Measurements from ENCODE around the gene IFI44L.

Gene IFI44L

DNA sequence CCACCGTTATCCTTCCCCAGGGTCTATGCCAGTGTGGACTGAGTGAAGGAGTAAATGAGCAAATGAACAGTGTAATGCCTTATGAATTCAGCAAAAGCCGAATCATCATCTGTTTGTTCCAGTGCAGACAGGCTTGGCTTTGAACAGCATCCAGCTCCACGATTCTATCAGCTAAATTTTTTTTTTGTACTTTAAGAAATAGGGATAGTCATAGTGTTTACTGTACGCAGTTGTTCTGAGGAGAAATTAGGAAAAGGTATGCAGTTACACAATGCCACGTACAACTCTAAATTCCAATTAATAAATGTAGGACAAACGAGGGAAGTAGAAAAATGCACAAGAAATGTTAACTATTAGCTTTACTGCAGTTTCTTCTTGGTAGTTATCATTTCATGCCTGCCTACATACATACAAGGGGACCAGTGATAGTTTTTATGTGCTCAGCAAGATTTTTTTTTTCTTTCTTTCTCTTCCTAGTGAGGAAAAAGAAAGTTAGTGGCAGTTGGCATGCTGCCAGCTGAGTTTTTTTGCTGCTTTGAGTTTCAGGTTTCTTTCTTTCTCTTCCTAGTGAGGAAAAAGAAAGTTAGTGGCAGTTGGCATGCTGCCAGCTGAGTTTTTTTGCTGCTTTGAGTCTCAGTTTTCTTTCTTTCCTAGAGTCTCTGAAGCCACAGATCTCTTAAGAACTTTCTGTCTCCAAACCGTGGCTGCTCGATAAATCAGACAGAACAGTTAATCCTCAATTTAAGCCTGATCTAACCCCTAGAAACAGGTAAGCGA, at the start of gene IFI44L:
IFI44L (plus strand) TSS at position 646 of the 777 bp plus-strand sequence. CDS start 7,468 bp downstream, outside the sequence.
- no peak for DNase-seq

DNA sequence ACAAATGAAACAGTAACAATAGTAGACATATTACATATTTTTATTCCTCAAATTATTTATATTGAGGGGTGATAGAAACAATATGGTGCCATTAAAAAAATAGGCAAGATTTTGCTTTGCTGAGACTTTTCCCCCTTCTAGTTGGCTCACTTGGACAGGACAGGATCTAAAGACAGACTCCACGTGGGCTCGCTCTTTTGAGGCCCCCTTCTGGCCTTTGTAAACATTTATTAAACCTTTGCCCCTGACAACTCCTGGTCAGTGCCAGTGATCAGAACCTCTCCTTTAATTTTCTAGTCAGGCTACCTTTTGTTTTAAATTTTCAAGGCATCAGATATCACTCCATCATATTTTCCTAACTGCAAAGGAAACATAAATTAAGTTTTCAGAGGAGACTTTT, 49.7 kb upstream of the IFI44L start:
- DNase-seq = no peak

DNA sequence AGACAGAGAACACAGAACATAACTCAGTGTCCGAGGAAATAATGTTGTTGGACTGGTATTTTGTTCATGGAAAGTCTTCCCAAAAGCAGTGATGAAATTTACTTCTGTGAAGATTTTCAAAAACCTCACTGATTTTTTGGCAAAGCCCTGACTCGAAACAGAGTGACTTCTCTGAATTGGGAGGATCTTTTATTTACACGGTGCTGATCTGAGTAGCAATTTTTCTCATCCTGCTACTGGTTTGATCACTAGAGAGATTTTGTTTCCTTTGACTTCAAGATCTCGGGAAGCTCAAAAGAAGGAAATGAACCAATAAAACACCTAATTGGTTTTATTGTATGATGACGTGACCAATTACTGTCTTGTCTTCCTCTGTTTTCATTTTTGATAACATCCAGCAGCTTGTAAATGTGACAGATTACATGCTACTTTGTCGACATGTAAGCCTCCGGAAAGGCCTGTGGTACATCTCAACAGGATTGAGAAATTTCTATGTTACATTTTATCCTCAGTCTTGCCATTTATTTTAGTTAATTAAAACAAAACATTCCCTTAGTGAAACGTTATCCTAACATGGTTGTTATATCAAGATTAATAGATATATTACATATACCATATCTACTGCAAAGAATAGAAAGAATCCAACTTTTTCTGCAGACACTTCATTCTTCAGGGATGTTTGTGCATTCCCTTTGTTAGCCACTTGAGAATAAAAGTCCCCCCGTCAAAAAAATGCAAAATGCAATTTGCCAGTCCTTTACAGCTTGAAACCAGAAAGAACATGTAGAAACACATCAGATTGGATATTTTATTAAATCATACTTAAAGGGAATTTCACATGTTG, 42.8 kb upstream of the IFI44L start:
- DNase-seq = no peak

DNA sequence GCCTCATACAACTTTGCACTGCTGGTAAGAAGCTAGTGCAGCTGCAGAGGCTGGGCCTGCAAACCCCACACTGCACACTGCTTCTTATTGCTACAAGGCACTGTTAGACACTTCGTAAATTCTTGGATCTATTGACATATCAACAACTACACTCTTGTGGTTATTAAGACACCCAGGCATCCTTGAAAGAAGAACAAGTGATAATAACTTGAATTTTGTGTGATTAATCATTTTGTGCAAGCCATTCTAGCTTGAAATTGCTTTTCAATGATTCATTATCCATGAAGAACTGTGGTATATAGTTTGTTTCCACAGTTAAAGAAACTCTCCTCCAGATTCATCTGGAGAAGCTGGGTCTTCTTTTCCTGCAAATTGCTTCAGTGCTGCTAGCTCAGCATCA, 33.7 kb upstream of the IFI44L start:
- no peak for DNase-seq

DNA sequence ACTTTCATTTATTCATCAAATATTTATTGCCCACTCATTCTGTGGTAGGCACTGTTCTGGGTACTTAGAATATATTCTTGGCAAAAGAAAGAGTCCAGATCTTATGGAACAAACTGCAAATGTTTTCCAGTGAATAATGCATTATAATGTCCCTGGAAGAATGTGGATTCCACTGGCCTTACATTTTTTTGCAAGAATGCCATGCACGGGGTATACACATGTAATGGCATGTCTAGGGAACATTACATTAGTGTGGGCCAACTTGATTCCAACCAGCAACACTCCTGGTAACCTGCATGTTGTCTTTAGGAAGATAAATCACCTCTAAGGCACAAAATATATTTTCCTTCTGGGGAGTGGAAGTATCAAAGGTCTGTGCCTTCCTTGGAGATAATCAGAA, 33.0 kb upstream of the IFI44L start:
- DNase-seq = no peak

DNA sequence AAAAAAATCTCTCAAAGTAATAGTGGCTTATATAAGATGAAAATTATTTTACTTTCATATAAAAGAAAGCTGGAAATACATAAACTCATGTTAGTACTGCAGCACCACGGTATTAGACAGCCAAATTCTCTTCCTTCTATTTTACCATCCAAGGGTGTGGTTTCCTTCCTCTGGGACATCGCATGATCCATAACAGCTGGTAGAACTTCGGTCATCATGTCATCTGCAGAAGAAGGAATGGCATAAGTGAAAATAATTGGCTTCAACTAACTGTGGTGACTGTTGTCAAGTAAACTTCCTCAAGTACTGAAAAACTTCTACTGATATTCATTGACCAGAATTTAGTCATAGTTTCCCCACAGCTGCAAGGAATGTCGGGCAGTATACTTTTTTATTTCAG, 28.3 kb upstream of the IFI44L start:
- DNase-seq = no peak

DNA sequence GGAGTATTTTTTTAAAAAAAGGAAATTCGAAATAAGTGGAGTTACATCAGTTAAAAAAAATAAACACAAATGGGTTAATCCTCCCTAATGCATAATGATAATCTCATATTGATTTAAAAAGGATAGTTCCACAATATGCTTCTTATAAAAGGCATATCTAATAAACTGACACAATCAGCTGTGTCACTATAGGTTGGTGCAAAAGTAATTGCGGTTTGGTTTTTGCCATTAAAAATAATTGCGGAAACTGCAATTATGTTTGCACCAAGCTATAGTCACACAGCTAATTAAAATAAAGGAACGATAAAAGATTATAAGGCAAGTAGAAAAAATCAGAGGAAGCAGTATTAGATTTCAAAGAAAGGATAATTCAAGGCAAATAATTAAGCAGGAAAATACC, 21.0 kb upstream of the IFI44L start:
- no peak for DNase-seq

DNA sequence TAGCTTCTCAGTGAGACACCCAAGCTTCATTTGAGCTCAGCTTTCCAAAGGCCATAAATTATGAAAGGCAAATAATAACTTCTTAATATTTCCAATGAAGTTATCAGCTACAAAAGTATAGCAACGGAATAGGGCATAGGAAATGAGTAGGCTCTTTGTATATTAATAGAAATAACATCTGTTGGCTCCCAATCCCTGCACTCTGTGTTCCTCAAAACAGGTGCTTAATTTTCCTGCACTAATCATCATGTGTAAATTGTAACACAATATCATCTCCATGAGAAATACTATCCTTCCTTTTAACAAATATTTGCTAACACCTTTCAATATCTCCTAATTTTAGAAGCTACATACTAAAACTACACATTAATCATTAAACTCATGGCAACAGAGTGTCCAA, 19.2 kb upstream of the IFI44L start:
- DNase-seq = peak; percentile 22

DNA sequence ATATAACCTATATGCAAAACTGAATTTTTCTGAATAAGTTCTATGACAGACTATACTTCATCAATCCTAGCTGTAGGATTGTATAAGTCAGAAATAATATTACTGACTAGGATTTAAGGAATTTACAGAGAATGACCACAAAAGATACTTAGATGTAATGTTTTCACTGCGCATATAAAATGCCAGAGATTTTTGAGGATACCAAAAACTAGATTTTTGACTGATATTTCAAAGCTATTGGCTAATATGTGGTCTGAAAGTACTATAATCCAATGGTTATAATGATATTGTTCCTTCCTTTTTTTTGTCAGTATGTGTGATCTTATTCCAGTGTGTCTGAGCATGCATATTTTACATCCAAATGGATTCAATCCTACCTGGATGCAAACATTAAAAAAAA, 17.0 kb upstream of the IFI44L start:
- no peak for DNase-seq

DNA sequence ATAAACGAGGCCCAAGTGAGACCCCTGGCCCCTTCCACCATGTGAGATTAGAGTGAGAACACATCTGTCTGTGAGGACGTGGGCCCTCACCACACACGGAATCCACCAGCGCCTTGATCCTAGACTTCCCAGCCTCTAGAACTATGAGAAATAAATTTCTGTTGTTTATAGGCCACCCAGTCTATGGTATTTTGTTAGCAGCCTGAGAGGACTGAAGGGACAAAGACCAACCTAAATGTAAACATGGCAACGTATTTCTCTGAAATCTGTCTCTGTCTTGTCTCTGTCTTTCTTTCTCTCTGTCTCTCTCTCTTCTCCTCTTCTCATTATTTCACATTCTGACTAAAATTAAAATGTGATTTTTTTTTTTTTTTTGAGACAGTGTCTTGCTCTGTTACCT, 15.6 kb upstream of the IFI44L start:
- no peak for DNase-seq

DNA sequence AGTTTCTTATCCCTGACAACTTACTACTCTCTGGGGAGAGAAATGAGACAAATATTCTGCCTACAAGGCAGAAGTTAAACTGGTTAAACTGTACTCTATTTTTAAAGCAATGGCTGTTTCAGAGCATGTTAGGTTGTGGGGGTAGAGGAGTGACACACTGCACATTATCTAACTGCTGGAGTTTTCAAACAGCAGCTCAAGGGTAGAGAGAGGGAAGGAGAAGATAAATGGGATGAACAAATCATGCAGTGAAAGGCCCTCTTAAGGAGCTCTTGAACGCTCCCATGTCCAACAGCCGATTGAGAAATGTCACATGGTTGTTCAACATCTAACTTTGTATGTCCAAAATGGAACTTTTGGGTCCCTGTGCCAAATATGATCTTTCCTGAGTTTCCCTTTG, 14.0 kb upstream of the IFI44L start:
- DNase-seq = no peak

DNA sequence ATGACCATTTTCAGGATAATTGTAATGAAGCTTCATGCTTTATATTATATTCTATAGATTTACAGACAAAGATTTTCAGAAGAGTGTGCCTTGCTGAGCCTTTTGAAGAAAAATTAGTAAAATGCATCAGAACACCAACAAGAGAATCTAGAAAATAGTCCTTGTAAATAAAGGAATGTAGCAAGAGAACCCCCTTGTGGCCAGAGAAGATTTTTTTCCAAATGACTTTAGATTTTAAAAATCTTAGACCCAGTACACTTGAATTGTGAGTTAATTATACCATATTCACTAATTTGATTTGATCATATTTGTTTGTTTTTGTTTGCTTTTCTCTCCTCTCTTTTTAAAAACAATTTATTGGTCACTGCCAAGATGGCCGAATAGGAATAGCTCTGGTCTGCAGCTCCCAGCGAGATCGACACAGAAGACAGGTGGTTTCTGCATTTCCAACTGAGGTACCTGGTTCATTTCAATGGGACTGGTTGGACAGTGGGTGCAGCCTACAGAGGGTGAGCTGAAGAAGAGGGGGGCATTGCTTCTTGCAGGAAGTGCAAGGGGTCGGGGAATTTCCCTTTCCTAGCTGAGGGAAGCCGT, 12.8 kb upstream of the IFI44L start:
- DNase-seq = no peak

DNA sequence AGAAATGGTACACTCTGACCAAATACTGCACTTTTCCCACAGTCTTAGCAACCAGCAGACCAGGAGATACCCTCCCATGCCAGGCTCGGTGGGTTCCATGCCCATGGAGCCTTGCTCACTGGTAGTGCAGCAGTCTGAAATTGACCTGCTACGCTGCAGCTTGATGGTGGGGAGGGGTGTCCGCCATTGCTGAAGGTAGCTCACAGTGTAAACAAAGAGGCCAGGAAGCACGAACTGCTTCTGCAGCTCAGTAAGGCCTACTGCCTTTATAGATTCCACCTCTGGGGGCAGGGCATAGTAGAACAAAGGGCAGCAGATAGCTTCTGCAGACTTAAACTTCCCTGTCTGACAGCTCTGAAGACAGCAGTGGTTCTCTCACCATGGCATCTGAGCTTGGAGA, 12.3 kb upstream of the IFI44L start:
- DNase-seq = no peak

DNA sequence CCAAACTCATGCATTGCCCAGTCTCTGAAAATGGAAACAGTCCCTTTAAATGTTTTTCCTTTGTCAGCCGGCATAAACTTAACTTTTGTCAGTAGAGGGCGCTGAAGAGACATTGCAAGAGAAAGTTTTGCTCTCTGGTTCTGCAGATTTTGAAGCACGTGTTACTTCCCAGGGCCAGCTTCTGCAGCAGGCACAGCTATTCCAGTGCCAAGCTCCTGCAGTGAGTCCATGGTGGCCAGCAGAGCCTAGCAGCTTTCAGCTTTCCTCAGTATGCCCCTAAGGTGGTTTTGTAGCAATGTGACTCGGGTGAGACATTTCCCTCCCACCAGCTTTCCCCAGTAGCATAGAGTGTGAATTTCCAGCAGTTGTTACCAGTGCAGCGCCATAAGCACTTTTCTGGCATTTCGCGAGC, 2.6 kb upstream of the IFI44L start:
- peak; percentile 83 for DNase-seq

DNA sequence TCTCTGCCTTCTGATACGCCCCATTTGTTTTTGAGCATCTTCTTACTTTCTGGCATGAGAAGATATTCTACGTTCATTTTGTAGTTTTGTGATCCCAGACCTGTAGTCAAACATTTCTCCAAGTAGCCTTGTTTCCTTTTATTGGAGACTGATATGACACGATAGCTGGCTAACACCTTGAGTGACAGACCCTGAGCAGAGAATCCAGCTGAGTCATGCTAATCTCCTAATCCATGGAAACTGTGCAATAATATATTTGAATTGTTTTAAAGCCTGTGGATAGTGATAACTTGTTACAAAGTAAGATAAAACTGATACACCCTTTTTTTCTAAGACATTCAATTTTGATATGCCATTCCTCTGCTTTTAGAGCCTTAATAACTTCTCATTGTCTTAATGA, 1.2 kb upstream of the IFI44L start:
- no peak for DNase-seq

DNA sequence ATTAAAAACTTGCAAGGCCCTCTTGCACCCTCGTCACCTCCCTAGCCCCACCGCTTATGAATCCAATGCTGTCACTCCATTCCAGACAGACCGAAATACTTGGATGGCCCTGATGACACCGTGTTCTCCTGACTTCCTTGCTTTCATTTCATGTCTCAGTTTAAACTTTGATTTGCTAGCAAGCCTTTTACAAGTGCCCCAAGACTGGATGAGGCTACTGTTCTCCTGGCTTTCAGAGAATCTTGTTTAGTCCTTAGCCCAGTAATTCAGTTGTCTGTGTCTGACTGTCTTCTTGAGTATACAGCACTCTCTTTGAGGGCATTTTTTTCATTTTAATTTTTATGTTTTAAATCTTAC, 824 bp upstream of the IFI44L start:
- no peak for DNase-seq

DNA sequence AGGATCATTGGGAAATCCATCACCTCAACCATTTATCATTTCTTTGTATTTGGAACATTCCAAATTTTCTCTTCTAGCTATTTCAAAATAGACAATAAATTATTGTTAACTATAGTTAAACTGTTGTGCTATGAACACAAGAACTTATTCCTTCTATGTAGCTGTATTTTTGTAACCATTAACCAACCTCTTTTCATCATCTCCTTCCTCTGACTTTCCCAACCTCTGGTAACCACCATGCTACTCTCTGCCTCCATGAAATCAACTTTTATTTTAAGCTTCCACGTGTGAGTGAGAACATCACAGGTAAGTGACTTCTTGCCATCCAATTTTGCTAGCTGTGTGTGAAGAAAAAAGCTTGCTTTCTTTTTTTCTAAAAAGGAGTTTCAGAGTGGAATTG, 418 bp downstream of the IFI44L start:
- no peak for DNase-seq

DNA sequence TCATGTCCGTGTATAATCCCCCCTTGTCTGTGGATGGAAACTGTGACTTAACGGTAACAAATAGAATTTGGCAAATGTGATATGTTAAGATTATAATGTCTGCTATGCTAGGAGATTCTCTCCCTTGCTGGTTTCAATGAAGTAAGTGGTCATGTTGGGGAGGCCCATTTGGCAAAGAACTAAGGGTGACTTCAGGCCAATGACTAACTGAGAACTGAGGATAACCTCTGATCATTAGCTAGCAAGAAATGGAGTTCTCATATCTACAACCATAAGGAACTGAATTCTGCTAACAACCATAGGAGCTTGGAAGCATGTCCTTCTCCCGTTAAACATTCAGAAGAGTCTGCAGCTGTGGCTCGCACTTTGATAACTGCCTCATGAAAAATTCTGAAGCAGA, 2.3 kb downstream of the IFI44L start:
- no peak for DNase-seq

DNA sequence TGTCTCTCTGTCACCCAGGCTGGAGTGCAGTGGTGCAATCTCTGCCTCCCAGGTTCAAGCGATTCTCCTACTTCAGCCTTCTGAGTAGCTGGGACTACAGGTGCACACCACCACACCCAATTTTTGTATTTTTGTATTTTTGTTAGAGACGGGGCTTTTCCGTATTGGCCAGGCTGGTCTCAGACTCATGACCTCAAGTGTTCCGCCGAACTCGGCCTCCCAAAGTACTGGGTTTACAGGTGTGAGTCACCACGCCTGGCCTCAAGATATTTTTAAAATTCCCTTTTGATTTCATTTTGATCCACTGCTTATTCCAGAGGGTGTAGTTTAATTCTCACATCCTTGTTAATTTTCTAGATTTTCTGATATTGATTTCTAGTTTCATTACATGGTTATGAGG, 3.8 kb downstream of the IFI44L start:
- no peak for DNase-seq

DNA sequence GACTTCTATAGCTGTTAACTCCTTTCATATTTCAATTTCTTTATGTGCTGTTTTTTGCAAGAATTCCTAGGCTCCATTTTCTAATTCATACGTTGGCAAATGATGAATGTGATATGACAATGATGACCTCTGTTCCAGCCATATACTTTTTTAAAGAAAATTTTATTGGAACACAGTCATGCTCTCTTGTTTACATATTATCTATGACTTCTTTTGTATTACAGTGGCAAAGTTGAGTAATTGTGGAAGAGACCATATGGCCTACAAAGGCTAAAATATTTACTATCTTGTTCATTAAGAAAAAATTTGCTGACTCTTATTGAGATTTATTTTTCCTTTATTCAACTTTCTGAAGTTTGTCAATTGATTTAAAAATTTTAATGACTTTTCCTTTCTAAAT, 7.1 kb downstream of the IFI44L start:
- no peak for DNase-seq

DNA sequence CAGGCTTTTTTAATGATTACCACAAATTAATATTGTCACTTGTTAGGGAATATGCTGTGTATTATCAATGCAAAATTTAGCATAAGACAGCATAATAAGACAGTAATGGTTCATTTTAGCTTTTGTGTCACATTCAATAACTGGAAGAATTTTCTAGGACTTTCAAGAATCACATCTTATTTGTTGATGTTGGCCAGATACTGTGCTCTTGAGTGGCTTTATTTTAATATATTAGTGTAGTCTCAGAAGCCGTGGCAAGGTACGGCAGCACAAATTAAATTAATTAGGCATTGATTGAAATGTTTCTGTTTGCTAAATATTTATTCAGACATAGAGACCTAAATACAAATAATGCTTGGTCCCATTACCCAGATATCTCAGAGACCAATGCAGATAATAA, 10.4 kb downstream of the IFI44L start:
- no peak for DNase-seq

DNA sequence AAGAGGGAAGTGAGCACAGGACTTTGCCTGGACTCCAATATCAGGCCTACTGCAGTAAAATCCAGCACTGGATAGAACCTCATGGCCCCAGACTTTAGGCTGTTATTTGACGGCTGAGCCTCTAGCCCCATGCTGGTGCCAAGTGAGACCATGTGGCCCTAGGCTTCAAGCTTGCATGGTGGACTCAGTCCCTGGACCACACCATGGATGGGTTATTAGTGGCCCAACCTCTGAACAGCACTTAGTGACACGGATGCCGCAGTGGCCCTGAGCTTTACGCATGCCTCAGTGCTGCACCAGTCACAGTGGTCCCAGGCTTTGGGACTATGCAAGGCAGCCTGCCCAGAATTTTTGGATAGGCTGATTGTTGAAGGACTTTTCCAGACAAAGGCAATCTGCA, 13.0 kb downstream of the IFI44L start:
- DNase-seq = no peak

DNA sequence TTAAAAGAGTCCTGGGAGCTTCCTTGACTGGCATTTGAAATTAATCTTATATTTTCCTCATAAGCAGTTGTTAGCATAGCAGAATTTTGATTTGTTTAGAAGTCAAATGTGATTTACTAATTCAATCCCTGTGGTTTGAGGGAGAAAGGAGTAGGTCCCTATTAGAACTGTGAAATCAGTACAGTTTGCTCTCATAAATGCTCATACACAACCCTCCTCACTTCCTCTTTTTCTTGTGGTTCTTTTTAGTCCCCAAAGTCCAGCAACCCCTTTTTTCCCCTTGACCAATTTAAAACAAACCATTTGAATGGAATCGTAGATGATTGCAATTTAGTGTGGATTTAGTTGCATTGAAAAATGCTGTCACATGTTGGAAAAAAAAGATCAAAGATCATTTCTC, 20.2 kb downstream of the IFI44L start:
- no peak for DNase-seq

DNA sequence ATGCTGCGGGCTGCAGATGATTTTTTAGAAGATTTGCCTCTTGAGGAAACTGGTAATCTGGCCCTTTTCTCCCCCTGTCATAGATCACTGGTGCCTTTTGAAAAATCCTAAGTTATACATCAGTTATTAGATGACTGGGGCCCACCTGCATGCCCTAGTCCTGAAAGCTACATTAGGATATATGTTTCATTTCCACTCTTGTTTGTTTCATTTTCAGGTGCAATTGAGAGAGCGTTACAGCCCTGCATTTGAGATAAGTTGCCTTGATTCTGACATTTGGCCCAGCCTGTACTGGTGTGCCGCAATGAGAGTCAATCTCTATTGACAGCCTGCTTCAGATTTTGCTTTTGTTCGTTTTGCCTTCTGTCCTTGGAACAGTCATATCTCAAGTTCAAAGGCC, 21.3 kb downstream of the IFI44L start:
- DNase-seq = no peak
